Ecto neural progenitor cell (in vitro differentiated cells): ENCODE results near the gene GRB14.
"Not testable (repeated sequence)": the region's sequence is repeated elsewhere in the genome, so short reads cannot be mapped to it uniquely, and the experiment has no call there.

Experiments used
- DNase-seq: peaks from one replicate; pipeline ENCODE4 v3.0.0-alpha.2; 2018; ENCODE audit warnings: low spot score

Gene GRB14

GRCh38 chr2:164620873-164621763 lies at the start of gene GRB14:
Gene GRB14 (minus strand): TSS chr2:164621482. CDS start chr2:164621309, 173 bp downstream.
- peak; percentile 74 for DNase-seq

- DNase-seq, result no peak
Measured at GRCh38 chr2:164669291-164669690, 48.0 kb upstream of the GRB14 start.

GRCh38 chr2:164667566-164667965 lies 46.3 kb upstream of the GRB14 start:
- no peak for DNase-seq

GRCh38 chr2:164664070-164664469 lies 42.8 kb upstream of the GRB14 start:
- no peak for DNase-seq

- DNase-seq, result no peak
Measured at GRCh38 chr2:164662868-164663631, 41.8 kb upstream of the GRB14 start.

- DNase-seq, result no peak
Measured at GRCh38 chr2:164662066-164662465, 40.8 kb upstream of the GRB14 start.

GRCh38 chr2:164661349-164661748 lies 40.1 kb upstream of the GRB14 start:
- DNase-seq, result no peak

- DNase-seq, result no peak
Measured at GRCh38 chr2:164657129-164657528, 35.8 kb upstream of the GRB14 start.

- DNase-seq, result no peak
Measured at GRCh38 chr2:164655750-164656149, 34.5 kb upstream of the GRB14 start.

GRCh38 chr2:164655336-164655735 lies 34.1 kb upstream of the GRB14 start:
- no peak for DNase-seq

GRCh38 chr2:164651361-164651760 lies 30.1 kb upstream of the GRB14 start:
- no peak for DNase-seq

- DNase-seq, result no peak
Measured at GRCh38 chr2:164644036-164644700, 22.9 kb upstream of the GRB14 start.

GRCh38 chr2:164642946-164643555 lies 21.8 kb upstream of the GRB14 start:
- DNase-seq, result no peak

- no peak for DNase-seq
Measured at GRCh38 chr2:164642268-164642667, 21.0 kb upstream of the GRB14 start.

- not testable (repeated sequence) for DNase-seq
Measured at GRCh38 chr2:164628319-164628718, 7.0 kb upstream of the GRB14 start.

GRCh38 chr2:164625378-164625971 lies 4.2 kb upstream of the GRB14 start:
- DNase-seq, result no peak

- DNase-seq, result no peak
Measured at GRCh38 chr2:164624316-164624715, 3.0 kb upstream of the GRB14 start.

- DNase-seq, result no peak
Measured at GRCh38 chr2:164622338-164623106, 1.2 kb upstream of the GRB14 start.

GRCh38 chr2:164621764-164622105 lies 453 bp upstream of the GRB14 start:
- DNase-seq, result peak; percentile 59

- DNase-seq, result no peak
Measured at GRCh38 chr2:164620457-164620856, 825 bp downstream of the GRB14 start.

GRCh38 chr2:164617466-164617865 lies 3.8 kb downstream of the GRB14 start:
- DNase-seq, result no peak
